Measurements from ENCODE around the gene FAM187B. TPM values are rescaled to one million over a fixed set of nuclear protein-coding genes. Genes with fewer than 3 reads are reported as not detected.

FAM187B gene
- total RNA-seq, 1 donor from 2014 or later = not detected

- peaks cover 29% of the 10 kb centered on the region for H3K79me2 ChIP-seq (ENCODE audit: low read depth)
- H3K4me1 ChIP-seq = no peaks in the 10 kb centered on the region
- H3K27me3 Mint-ChIP-seq (ENCODE audit: insufficient read depth, low read depth) = peaks cover 4% of the 10 kb centered on the region
- H3K9me3 ChIP-seq (ENCODE audit: low read depth) = no peaks in the 10 kb centered on the region
- no peak overlapping the region for H3K27ac ChIP-seq
- H3K4me3 Mint-ChIP-seq = peak overlapping the region; percentile 34
- peaks cover 14% of the 10 kb centered on the region for H3F3A ChIP-seq (ENCODE audit: low read depth)
- peaks cover 31% of the 10 kb centered on the region for H4K20me1 ChIP-seq (ENCODE audit: low read depth)
- TF ChIP-seq EZH2 (IDR thresholded peaks at IDR 0.05) = no peak
- TF ChIP-seq CTCF (IDR thresholded peaks at IDR 0.05) = no peak
- no peak for TF ChIP-seq EZH2phosphoT487 (IDR thresholded peaks at IDR 0.05)
- H3K4me1 Mint-ChIP-seq = peaks cover 11% of the 10 kb centered on the region
- H3K4me2 ChIP-seq = no peak overlapping the region
- H3K27ac Mint-ChIP-seq = peak overlapping the region; percentile 2
- H3K27me3 ChIP-seq = no peaks in the 10 kb centered on the region
- H3K36me3 ChIP-seq = peaks cover 5% of the 10 kb centered on the region
- H3K4me3 ChIP-seq = no peak overlapping the region
- no peaks in the 10 kb centered on the region for H3K9me3 Mint-ChIP-seq
- H2AFZ ChIP-seq (replicated peaks) = no peak overlapping the region
- H3K36me3 Mint-ChIP-seq = peaks cover 23% of the 10 kb centered on the region
- no peak overlapping the region for H3K9ac ChIP-seq
- no peak for DNase-seq (ENCODE audit: low spot score)
These were observed 43.0 kb upstream of the FAM187B start for GRCh38 chr19:35271546-35271945.

GRCh38 chr19:35270381-35270811, 41.9 kb upstream of the FAM187B start:
- TF ChIP-seq CTCF (IDR thresholded peaks at IDR 0.05) (no peak), EZH2 (IDR thresholded peaks at IDR 0.05) (no peak), EZH2phosphoT487 (IDR thresholded peaks at IDR 0.05) (no peak)
- Histone ChIP-seq H3K27ac (no peak overlapping the region), H3K27me3 (no peaks in the 10 kb centered on the region), H3K4me1 (no peaks in the 10 kb centered on the region), H3K4me3 (no peak overlapping the region), H4K20me1 (ENCODE audit: low read depth) (peaks cover 31% of the 10 kb centered on the region), H3K36me3 (peaks cover 5% of the 10 kb centered on the region), H3K9ac (no peak overlapping the region), H3K9me3 (ENCODE audit: low read depth) (no peaks in the 10 kb centered on the region), H3F3A (ENCODE audit: low read depth) (peaks cover 23% of the 10 kb centered on the region), H3K79me2 (ENCODE audit: low read depth) (peaks cover 29% of the 10 kb centered on the region), H3K4me2 (no peak overlapping the region), H2AFZ (replicated peaks) (no peak overlapping the region)
- DNase-seq (ENCODE audit: low spot score) = no peak
- Mint-ChIP-seq H3K36me3 (peaks cover 21% of the 10 kb centered on the region), H3K4me1 (peaks cover 16% of the 10 kb centered on the region), H3K4me3 (peak overlapping the region; percentile 85), H3K27ac (no peak overlapping the region), H3K27me3 (ENCODE audit: insufficient read depth, low read depth) (peaks cover 4% of the 10 kb centered on the region), H3K9me3 (no peaks in the 10 kb centered on the region)

- no peaks in the 10 kb centered on the region for H3K27me3 ChIP-seq
- Mint-ChIP-seq H3K27ac (no peak overlapping the region), H3K9me3 (no peaks in the 10 kb centered on the region), H3K27me3 (ENCODE audit: insufficient read depth, low read depth) (peaks cover 4% of the 10 kb centered on the region), H3K4me3 (peak overlapping the region; percentile 85), H3K36me3 (peaks cover 24% of the 10 kb centered on the region), H3K4me1 (peaks cover 16% of the 10 kb centered on the region)
- H3K4me3 ChIP-seq = peak overlapping the region; percentile 80
- no peaks in the 10 kb centered on the region for H3K9me3 ChIP-seq (ENCODE audit: low read depth)
- no peak overlapping the region for H3K27ac ChIP-seq
- peaks cover 33% of the 10 kb centered on the region for H4K20me1 ChIP-seq (ENCODE audit: low read depth)
- H3F3A ChIP-seq (ENCODE audit: low read depth) = peaks cover 31% of the 10 kb centered on the region
- DNase-seq (ENCODE audit: low spot score) = peak; percentile 94
- peaks cover 29% of the 10 kb centered on the region for H3K79me2 ChIP-seq (ENCODE audit: low read depth)
- peak overlapping the region; percentile 78 for H3K4me2 ChIP-seq
- no peak overlapping the region for H2AFZ ChIP-seq (replicated peaks)
- peaks cover 5% of the 10 kb centered on the region for H3K36me3 ChIP-seq
- no peak overlapping the region for H3K9ac ChIP-seq
- TF ChIP-seq EZH2 (IDR thresholded peaks at IDR 0.05) (no peak), EZH2phosphoT487 (IDR thresholded peaks at IDR 0.05) (no peak), CTCF (IDR thresholded peaks at IDR 0.05) (peak; percentile 74)
- no peaks in the 10 kb centered on the region for H3K4me1 ChIP-seq
These were observed 41.0 kb upstream of the FAM187B start for GRCh38 chr19:35269438-35270117.

Measured in neural progenitor cell (in vitro differentiated cells).